ENCODE results near the gene TBKBP1. TPM values are rescaled to one million over a fixed set of nuclear protein-coding genes. Genes with fewer than 3 reads are reported as not detected.

TBKBP1 gene
- total RNA-seq, 1 donor from 2014 or later: 13.6 TPM

- Mint-ChIP-seq H3K9me3 (ENCODE audit: low read depth) (no peaks in the 10 kb centered on the region), H3K27me3 (ENCODE audit: low read depth) (peaks cover 61% of the 10 kb centered on the region), H3K27ac (ENCODE audit: unreplicated experiment) (no peak overlapping the region), H3K36me3 (ENCODE audit: low read depth) (no peaks in the 10 kb centered on the region), H3K4me1 (ENCODE audit: low read depth) (peaks cover 3% of the 10 kb centered on the region), H3K4me3 (ENCODE audit: unreplicated experiment) (peak overlapping the region; percentile 55)
- no peak for TF ChIP-seq CTCF (IDR thresholded peaks at IDR 0.05)
- DNase-seq (ENCODE audit: low spot score): no peak
Observed at GRCh38 chr17:47732399-47733046, 38.6 kb downstream of the TBKBP1 start.

GRCh38 chr17:47733047-47733673 lies 39.2 kb downstream of the TBKBP1 start, which contains the start of gene TBX21:
TBX21 (plus strand) TSS chr17:47733236; CDS start chr17:47733455, 219 bp downstream.
- peak; percentile 63 for TF ChIP-seq CTCF (IDR thresholded peaks at IDR 0.05)
- Mint-ChIP-seq H3K36me3 (ENCODE audit: low read depth) (no peaks in the 10 kb centered on the region), H3K4me1 (ENCODE audit: low read depth) (peaks cover 3% of the 10 kb centered on the region), H3K27me3 (ENCODE audit: low read depth) (peaks cover 61% of the 10 kb centered on the region), H3K27ac (ENCODE audit: unreplicated experiment) (no peak within 1 kb of the TSS), H3K9me3 (ENCODE audit: low read depth) (no peaks in the 10 kb centered on the region), H3K4me3 (ENCODE audit: unreplicated experiment) (peak within 1 kb of the TSS; percentile 57)
- peak; percentile 83 for DNase-seq (ENCODE audit: low spot score)

- Mint-ChIP-seq H3K36me3 (ENCODE audit: low read depth) (no peaks in the 10 kb centered on the region), H3K27ac (ENCODE audit: unreplicated experiment) (no peak overlapping the region), H3K4me1 (ENCODE audit: low read depth) (peaks cover 3% of the 10 kb centered on the region), H3K4me3 (ENCODE audit: unreplicated experiment) (peak overlapping the region; percentile 57), H3K9me3 (ENCODE audit: low read depth) (no peaks in the 10 kb centered on the region), H3K27me3 (ENCODE audit: low read depth) (peaks cover 55% of the 10 kb centered on the region)
- no peak for TF ChIP-seq CTCF (IDR thresholded peaks at IDR 0.05)
- DNase-seq (ENCODE audit: low spot score): peak; percentile 66
Observed at GRCh38 chr17:47733674-47734410, 39.9 kb downstream of the TBKBP1 start.

- no peaks in the 10 kb centered on the region for H3K36me3 Mint-ChIP-seq (ENCODE audit: low read depth)
Observed at GRCh38 chr17:47735139-47735464, 41.1 kb downstream of the TBKBP1 start.

More at GRCh38 chr17:47735139-47735464, 41.1 kb downstream of the TBKBP1 start:
- Mint-ChIP-seq H3K9me3 (ENCODE audit: low read depth) (no peaks in the 10 kb centered on the region), H3K27me3 (ENCODE audit: low read depth) (peaks cover 48% of the 10 kb centered on the region), H3K4me1 (ENCODE audit: low read depth) (peaks cover 3% of the 10 kb centered on the region), H3K27ac (ENCODE audit: unreplicated experiment) (no peak overlapping the region), H3K4me3 (ENCODE audit: unreplicated experiment) (no peak overlapping the region)
- no peak for TF ChIP-seq CTCF (IDR thresholded peaks at IDR 0.05)
- no peak for DNase-seq (ENCODE audit: low spot score)

Measured in chondrocyte (in vitro differentiated cells).